GM12873 (cell line): ENCODE measurements around the gene USP24.

ENCODE experiments used
- CTCF ChIP-seq: IDR thresholded peaks from 2 replicates; pipeline ENCODE4 v1.5.1; 2012; ENCODE audit warnings: low read depth, mild to moderate bottlenecking, moderate library complexity, low read length, control low read depth; ENCODE audit not compliant: insufficient read depth; ENCODE audit errors: missing control alignments

The USP24 gene

GRCh38 chr1:55064861-55065263 is 150.3 kb downstream of the USP24 start:
- TF ChIP-seq CTCF, result no peak

- TF ChIP-seq CTCF, result peak; percentile 19
These were observed 151.0 kb downstream of the USP24 start for GRCh38 chr1:55064071-55064581.

- no peak for TF ChIP-seq CTCF
These were observed 151.6 kb downstream of the USP24 start for GRCh38 chr1:55063577-55063942.

- TF ChIP-seq CTCF, result no peak
These were observed 152.2 kb downstream of the USP24 start for GRCh38 chr1:55062801-55063576.

GRCh38 chr1:55061706-55062321 is 153.3 kb downstream of the USP24 start:
- no peak for TF ChIP-seq CTCF

GRCh38 chr1:55061000-55061705 is 154.0 kb downstream of the USP24 start:
- no peak for TF ChIP-seq CTCF
